Smooth muscle cell (in vitro differentiated cells): ENCODE measurements around the gene POLR2M. TPM values are rescaled to one million over a fixed set of nuclear protein-coding genes. Genes with fewer than 3 reads are reported as not detected.

Experiments
- DNase-seq: peaks from one replicate; lab custom pipeline; 2025; ENCODE audit not compliant: unreplicated experiment; lab: John Stamatoyannopoulos, UW
- H2AFZ ChIP-seq: fragments of 200-600 bp; sonication (generic); 2 replicates; pipeline ENCODE4 v1.6.0; 2016; ENCODE audit warnings: antibody characterized with exemption, low read depth, mild to moderate bottlenecking
- H3F3A ChIP-seq: fragments of 200-600 bp; sonication (generic); 2 replicates; pipeline ENCODE4 v1.6.0; 2017; ENCODE audit warnings: antibody characterized with exemption, low read depth
- H3K27ac ChIP-seq: fragments of 200-600 bp; sonication (generic); 2 replicates; pipeline ENCODE4 v1.5.1; 2016; ENCODE audit warnings: low read depth, mild to moderate bottlenecking
- H3K27me3 ChIP-seq: fragments of 200-600 bp; sonication (generic); 2 replicates; pipeline ENCODE4 v1.6.1; 2016; ENCODE audit warnings: low read depth, mild to moderate bottlenecking
- H3K36me3 ChIP-seq: fragments of 200-600 bp; sonication (generic); 2 replicates; pipeline ENCODE4 v1.5.1; 2016; ENCODE audit warnings: low read depth
- H3K4me1 ChIP-seq: fragments of 200-600 bp; sonication (generic); 2 replicates; pipeline ENCODE4 v1.5.1; 2016; ENCODE audit warnings: low read depth
- H3K4me2 ChIP-seq: fragments of 200-600 bp; sonication (generic); 2 replicates; pipeline ENCODE4 v1.6.0; 2016; ENCODE audit warnings: mild to moderate bottlenecking
- H3K4me3 ChIP-seq: fragments of 200-600 bp; sonication (generic); 2 replicates; pipeline ENCODE4 v1.5.1; 2016; ENCODE audit warnings: mild to moderate bottlenecking
- H3K79me2 ChIP-seq: fragments of 200-600 bp; sonication (generic); 2 replicates; pipeline ENCODE4 v1.6.0; 2016; ENCODE audit warnings: low read depth, mild to moderate bottlenecking
- H3K9ac ChIP-seq: fragments of 200-600 bp; sonication (generic); 2 replicates; pipeline ENCODE4 v1.6.0; 2016; ENCODE audit warnings: low read depth
- H3K9me3 ChIP-seq: fragments of 200-600 bp; sonication (generic); replicated peaks from 2 replicates; pipeline ENCODE4 v1.5.1; 2016; ENCODE audit warnings: low read depth
- H4K20me1 ChIP-seq: fragments of 200-600 bp; sonication (generic); 2 replicates; pipeline ENCODE4 v1.6.0; 2016; ENCODE audit warnings: low read depth
- WGBS: methylation state at CpG from one replicate; pipeline ENCODE4 v1.1.7; 2016; ENCODE audit warnings: low lambda C conversion rate; 5-methylcytosine and 5-hydroxymethylcytosine counted together
- polyA plus RNA-seq: library from polyadenylated mRNA; unstranded; fragments of >200 nt; fragmentation: Nextera tagmentation; extraction: Ambion mirVana; gene quantifications from 2 replicates; pipeline ENCODE4 v1.2.1, GENCODE V29; 2016
- total RNA-seq: library from RNA; depleted of rRNA; stranded (reverse); fragments of >200 nt; gene quantifications from 2 replicates; pipeline ENCODE4 v1.2.3, GENCODE V29; 2014
- TF ChIP-seq, protein P1 (sequence below): fragments of 200-600 bp; sonication (generic); IDR thresholded peaks from 2 replicates; pipeline ENCODE4 v1.5.1; 2017; ENCODE audit warnings: borderline replicate concordance, mild to moderate bottlenecking, antibody characterized with exemption; ENCODE audit not compliant: insufficient read depth, poor library complexity, severe bottlenecking

Gene POLR2M
- total and polyA plus RNA-seq, 2 experiments from 2014 or later: 23.9 to 49.8 TPM

DNA sequence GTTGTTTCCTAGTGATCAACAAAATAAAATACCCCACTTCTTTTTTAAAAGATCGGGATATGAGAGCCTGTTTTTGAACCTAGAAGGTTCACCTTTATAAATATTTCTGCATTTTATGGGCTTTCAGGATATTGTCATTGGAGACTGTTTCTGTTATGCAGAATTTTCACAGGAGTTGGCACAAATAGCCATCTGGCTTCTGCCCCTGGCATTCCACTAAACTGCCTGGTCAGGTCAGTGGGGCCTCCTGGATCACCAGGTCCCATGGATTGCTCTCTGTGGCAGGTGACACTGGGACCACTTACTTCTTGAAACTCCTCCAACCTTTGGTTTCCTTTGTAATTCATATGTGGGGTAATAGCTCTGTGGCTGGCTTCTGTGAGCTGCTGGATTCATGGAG lies 25.5 kb upstream of the POLR2M start:
- Histone ChIP-seq H3K9me3 (no peaks in the 10 kb centered on the region), H3K79me2 (no peaks in the 10 kb centered on the region), H3K36me3 (no peaks in the 10 kb centered on the region), H3K4me3 (no peak overlapping the region), H3K27me3 (no peaks in the 10 kb centered on the region), H3K4me1 (no peaks in the 10 kb centered on the region), H3F3A (peaks cover 8% of the 10 kb centered on the region), H4K20me1 (no peaks in the 10 kb centered on the region), H2AFZ (no peak overlapping the region), H3K4me2 (no peak overlapping the region), H3K27ac (no peak overlapping the region), H3K9ac (no peak overlapping the region)
- TF ChIP-seq, protein P1, sequence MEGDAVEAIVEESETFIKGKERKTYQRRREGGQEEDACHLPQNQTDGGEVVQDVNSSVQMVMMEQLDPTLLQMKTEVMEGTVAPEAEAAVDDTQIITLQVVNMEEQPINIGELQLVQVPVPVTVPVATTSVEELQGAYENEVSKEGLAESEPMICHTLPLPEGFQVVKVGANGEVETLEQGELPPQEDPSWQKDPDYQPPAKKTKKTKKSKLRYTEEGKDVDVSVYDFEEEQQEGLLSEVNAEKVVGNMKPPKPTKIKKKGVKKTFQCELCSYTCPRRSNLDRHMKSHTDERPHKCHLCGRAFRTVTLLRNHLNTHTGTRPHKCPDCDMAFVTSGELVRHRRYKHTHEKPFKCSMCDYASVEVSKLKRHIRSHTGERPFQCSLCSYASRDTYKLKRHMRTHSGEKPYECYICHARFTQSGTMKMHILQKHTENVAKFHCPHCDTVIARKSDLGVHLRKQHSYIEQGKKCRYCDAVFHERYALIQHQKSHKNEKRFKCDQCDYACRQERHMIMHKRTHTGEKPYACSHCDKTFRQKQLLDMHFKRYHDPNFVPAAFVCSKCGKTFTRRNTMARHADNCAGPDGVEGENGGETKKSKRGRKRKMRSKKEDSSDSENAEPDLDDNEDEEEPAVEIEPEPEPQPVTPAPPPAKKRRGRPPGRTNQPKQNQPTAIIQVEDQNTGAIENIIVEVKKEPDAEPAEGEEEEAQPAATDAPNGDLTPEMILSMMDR: no peak
- 94% methylated on average over 1 of the region's 1 CpG for WGBS
- no peak for DNase-seq

DNA sequence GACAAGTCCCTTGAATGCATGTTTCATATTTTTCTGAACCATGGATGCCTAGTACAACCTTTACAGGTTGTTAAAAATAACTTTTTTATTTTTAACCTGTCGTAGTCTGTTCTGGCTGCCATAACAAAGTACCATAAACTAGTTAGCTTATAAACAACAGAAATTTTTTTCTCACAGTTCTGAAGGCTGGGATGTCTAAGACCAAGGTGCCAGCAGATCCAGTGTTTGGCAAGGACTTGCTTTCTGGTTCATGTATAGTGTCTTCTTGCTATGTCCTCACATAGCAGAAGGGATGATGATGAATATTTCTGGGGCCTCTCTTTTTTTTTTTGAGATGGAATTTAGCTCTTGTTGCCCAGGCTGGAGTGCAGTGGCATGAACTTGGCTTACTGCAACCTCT lies 23.0 kb upstream of the POLR2M start:
- H3K9me3 ChIP-seq: no peaks in the 10 kb centered on the region
- TF ChIP-seq, protein P1: no peak
- no peaks in the 10 kb centered on the region for H3K27me3 ChIP-seq
- no peaks in the 10 kb centered on the region for H3K36me3 ChIP-seq
- 90% methylated on average over 1 of the region's 1 CpG for WGBS
- H3K4me3 ChIP-seq: no peak overlapping the region
- DNase-seq: no peak
- H2AFZ ChIP-seq: no peak overlapping the region
- no peak overlapping the region for H3K27ac ChIP-seq
- H3K4me2 ChIP-seq: no peak overlapping the region
- H3K79me2 ChIP-seq: no peaks in the 10 kb centered on the region
- no peaks in the 10 kb centered on the region for H4K20me1 ChIP-seq
- no peak overlapping the region for H3K9ac ChIP-seq
- peaks cover 8% of the 10 kb centered on the region for H3F3A ChIP-seq
- peaks cover 5% of the 10 kb centered on the region for H3K4me1 ChIP-seq

DNA sequence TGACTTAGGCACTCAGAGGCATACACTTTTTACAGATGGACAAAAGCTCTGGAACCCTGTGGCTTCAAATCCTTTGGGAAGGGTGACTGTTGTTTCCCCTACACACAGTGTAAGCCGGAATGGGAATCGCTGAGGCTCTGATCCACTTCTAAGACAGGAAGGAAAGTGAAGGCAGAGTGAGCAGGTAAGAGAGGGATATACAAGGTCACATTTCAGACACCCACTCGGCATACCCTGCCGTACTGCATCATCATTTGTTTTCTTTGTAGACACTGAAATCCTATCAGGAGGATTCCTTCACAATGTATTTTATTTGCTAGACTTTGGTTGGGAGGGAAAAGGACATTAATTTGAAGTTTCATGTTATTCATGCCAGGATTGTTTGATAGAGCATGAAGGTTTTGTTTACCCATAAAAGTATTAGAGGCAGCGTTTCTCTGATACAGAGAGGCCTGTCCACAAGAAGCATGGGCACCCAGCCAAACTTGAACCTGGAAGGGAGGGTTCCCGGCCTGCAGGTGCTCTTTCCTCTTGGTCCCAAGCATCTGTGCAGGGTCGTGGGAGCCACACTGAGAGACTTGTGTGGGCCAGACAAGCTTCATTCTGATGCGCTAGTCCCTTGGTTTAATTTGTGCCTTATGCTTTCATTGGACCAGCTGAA lies 21.9 kb upstream of the POLR2M start:
- TF ChIP-seq, protein P1: no peak
- Histone ChIP-seq H3K4me3 (no peak overlapping the region), H3K79me2 (no peaks in the 10 kb centered on the region), H3K36me3 (no peaks in the 10 kb centered on the region), H3K4me2 (no peak overlapping the region), H3F3A (peaks cover 8% of the 10 kb centered on the region), H4K20me1 (no peaks in the 10 kb centered on the region), H3K9me3 (no peaks in the 10 kb centered on the region), H3K9ac (no peak overlapping the region), H2AFZ (peak overlapping the region; percentile 19), H3K27ac (no peak overlapping the region), H3K4me1 (peaks cover 5% of the 10 kb centered on the region), H3K27me3 (no peaks in the 10 kb centered on the region)
- no peak for DNase-seq
- 91% methylated on average over 8 of the region's 8 CpGs for whole genome bisulfite sequencing
